Ishikawa (cell line): ENCODE measurements around the gene KRTAP10-3.

Source experiments
- CEBPB ChIP-seq: IDR thresholded peaks from 2 replicates; pipeline ENCODE4 v1.6.1; 2012
- CREB1 ChIP-seq: IDR thresholded peaks from 2 replicates; pipeline ENCODE4 v1.6.1; 2012; ENCODE audit warnings: low read depth
- EGR1 ChIP-seq: IDR thresholded peaks from 2 replicates; pipeline ENCODE4 v1.6.1; 2012
- EP300 ChIP-seq: IDR thresholded peaks from 2 replicates; pipeline ENCODE4 v1.6.1; 2012; ENCODE audit warnings: borderline replicate concordance
- FOXM1 ChIP-seq: IDR thresholded peaks from 2 replicates; pipeline ENCODE4 v1.6.1; 2012; ENCODE audit warnings: low read depth, borderline replicate concordance
- MAX ChIP-seq: IDR thresholded peaks from 2 replicates; pipeline ENCODE4 v1.6.1; 2012
- NFIC ChIP-seq: IDR thresholded peaks from 2 replicates; pipeline ENCODE4 v1.6.1; 2012
- RAD21 ChIP-seq: IDR thresholded peaks from 2 replicates; pipeline ENCODE4 v1.6.1; 2012; ENCODE audit warnings: low read depth
- REST ChIP-seq: IDR thresholded peaks from 2 replicates; pipeline ENCODE4 v1.6.1; 2012; ENCODE audit warnings: low read depth, mild to moderate bottlenecking
- TAF1 ChIP-seq: IDR thresholded peaks from 2 replicates; pipeline ENCODE4 v1.6.1; 2012; ENCODE audit warnings: low read depth, mild to moderate bottlenecking
- TCF12 ChIP-seq: IDR thresholded peaks from 2 replicates; pipeline ENCODE4 v1.6.1; 2012; ENCODE audit warnings: low read depth
- TEAD4 ChIP-seq: IDR thresholded peaks from 2 replicates; pipeline ENCODE4 v1.6.1; 2012
- USF1 ChIP-seq: IDR thresholded peaks from 2 replicates; pipeline ENCODE4 v1.6.1; 2012
- YY1 ChIP-seq: IDR thresholded peaks from 2 replicates; pipeline ENCODE4 v1.6.1; 2012; ENCODE audit warnings: low read depth
- ZBTB7A ChIP-seq: IDR thresholded peaks from 2 replicates; pipeline ENCODE4 v1.6.1; 2012; ENCODE audit warnings: low read depth

KRTAP10-3 gene

GRCh38 chr21:44568667-44569556, 10.3 kb upstream of the KRTAP10-3 start:
- TF ChIP-seq NFIC = no peak

GRCh38 chr21:44568261-44568660, 9.7 kb upstream of the KRTAP10-3 start:
- TF ChIP-seq NFIC (no peak), CREB1 (no peak), CEBPB (no peak), RAD21 (no peak), USF1 (no peak), TEAD4 (no peak), REST (no peak), EGR1 (no peak), EP300 (no peak), TCF12 (no peak), MAX (no peak), TAF1 (no peak)

GRCh38 chr21:44567481-44568171, 9.0 kb upstream of the KRTAP10-3 start:
- TF ChIP-seq RAD21 (no peak), FOXM1 (no peak), CEBPB (no peak), MAX (no peak), CREB1 (no peak), ZBTB7A (no peak), EGR1 (no peak), TAF1 (no peak), YY1 (no peak), REST (no peak), TEAD4 (no peak), USF1 (no peak), NFIC (no peak), TCF12 (no peak), EP300 (no peak)

GRCh38 chr21:44566403-44566802, 7.8 kb upstream of the KRTAP10-3 start:
- TF ChIP-seq USF1 (no peak), REST (no peak), EGR1 (no peak), ZBTB7A (no peak), CEBPB (no peak), TAF1 (no peak), MAX (no peak), TEAD4 (no peak), NFIC (no peak), EP300 (no peak), YY1 (no peak)
